HG03354 (cell line): Measurements from ENCODE around the gene C12orf60.
"Not testable (repeated sequence)": the region's sequence is repeated elsewhere in the genome, so short reads cannot be mapped to it uniquely, and the experiment has no call there.

Experiments
- ATAC-seq: cut with Tn5 transposase; IDR thresholded peaks from one replicate; pipeline ENCODE4 v1.9.1; 2021; ENCODE audit warnings: mild to moderate bottlenecking; ENCODE audit not compliant: unreplicated experiment, poor library complexity, severe bottlenecking

C12orf60 gene

DNA sequence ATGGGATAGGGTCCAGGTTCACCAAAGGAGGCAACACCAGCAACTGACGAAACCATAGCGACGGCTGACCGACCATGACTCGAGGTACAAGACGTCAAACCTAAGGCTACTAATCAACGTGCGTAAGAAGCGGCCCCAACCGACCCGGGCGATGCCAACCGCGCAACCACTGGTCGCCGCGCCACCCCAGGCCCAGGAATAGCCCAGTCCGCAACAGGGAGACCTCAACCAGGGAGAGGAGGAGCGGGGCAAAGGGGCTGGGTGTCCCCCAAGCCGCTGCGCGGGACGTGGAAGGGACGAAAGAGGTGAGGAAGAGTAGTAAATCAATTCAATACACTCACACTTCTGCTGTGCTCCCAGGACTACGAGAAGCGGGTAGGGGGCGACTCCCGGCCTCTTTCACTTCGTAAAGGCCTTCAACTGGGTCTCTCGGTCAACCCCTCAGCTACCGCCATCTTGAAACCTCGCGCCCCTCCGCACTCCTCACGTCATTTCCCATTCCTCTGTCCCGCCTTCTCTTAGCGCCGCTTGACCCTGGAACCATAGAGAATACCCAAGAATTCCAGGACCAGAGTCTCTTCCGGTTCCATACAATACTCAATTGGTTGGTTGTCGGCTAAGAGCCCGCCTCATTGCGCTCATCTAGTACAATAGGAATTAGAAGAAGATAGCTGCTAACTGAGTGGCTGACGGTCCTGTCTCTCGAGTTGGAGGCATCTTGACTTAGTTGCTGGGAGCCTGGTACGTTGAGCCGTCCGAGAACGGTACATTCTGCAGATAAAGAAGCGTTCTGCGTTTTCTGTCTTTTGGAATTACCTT, at the start of gene C12orf60, which contains the start of gene WBP11:
Gene C12orf60, plus strand, starts transcription at position 660 of the 819 bp plus-strand sequence. CDS start 19,266 bp downstream, outside the sequence.
Gene WBP11, minus strand, starts transcription at position 468 of the 819 bp plus-strand sequence. CDS start 2,095 bp downstream, outside the sequence.
- peak; percentile 100 for ATAC-seq

DNA sequence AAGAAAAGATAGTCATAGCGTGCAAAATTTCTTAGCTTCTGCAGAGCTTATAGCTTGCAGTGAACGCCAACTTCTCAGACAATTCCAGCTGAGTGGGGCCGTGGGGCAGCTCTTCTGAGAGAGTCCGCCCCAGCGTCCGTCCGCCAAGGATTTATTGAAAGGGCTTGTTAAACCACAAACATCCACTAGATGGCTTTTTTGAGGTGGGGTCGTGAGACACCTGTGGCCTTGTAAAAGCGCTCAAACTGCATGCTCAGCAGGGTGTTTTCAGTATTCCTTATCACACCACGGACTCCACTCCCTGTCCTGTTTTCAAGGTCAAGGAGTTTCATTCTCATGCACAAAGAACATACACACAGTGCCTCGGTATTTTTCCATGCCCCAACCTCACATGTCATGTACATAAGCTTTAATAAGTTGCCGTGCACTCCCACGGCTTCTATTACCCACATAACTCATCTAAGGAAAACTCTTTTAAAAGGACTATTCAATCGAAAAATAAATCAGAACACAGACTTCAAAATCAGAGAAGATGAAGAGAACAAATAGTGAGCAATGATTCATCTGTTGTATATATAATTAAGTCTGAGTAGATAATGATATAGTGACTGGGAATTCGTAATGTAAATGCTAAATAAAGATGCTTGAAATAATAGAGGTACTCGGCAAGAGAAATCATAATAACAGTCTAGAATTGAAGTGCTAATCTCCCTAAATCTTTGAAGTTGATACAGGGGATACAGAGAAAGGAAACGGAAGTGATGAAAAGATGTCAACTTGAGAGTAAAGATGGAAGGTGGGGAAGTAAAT, 46.9 kb upstream of the C12orf60 start:
- ATAC-seq, result no peak

GRCh38 chr12:14759711-14760280, 43.7 kb upstream of the C12orf60 start:
- not testable (repeated sequence) for ATAC-seq

GRCh38 chr12:14765398-14765797, 38.1 kb upstream of the C12orf60 start:
- no peak for ATAC-seq

DNA sequence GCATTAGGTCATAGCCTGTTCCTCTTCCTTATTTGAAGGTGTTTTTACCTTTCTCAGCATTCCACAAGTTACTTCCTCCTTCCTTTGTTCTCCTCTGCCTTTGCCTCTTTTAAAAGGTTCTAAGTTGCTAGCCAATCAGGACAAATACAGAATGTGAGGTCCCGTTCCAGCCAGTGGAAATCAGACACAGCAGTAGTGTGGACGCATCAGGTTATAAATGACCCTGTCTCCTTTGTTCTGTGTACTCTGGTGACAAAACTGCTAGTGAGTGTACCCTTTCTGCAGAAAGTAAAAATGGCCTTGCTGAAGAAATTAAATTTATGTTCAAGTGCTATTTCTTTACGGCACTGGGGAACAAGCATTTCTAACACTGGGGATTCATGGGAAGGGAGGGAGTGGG, 37.5 kb upstream of the C12orf60 start:
- ATAC-seq, result not testable (repeated sequence)

GRCh38 chr12:14766649-14767215, 36.7 kb upstream of the C12orf60 start:
- ATAC-seq, result no peak

GRCh38 chr12:14767617-14768016, 35.9 kb upstream of the C12orf60 start:
- no peak for ATAC-seq

DNA sequence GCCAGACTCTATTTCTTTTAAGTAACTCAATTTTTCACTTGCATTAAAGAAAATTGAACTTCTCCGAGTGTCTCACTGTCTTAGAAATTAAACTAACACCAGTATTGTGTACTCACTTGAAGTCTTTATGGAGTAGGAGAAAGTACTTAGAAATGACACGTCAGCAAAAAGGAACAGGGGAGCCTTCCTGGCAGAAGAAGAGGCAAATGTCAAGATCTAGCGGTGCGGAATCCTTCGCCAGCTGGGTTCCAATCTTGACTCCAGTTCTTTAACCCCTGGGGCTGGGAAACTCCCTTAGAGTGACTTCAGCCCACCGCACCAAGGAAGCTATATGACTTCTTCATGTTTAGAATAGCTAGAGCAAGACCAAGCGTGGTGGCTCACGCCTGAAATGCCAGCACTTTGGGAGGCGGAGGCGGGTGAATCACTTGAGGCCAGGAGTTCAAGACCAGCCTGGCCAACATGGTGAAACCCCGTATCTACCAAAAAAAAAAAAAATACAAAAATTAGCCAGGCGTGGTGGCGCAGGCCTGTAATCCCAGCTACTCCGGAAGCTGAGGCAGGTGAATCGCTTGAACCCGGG, 34.6 kb upstream of the C12orf60 start:
- ATAC-seq, result no peak

- peak; percentile 5 for ATAC-seq
Observed at GRCh38 chr12:14769466-14769968, 34.0 kb upstream of the C12orf60 start.

DNA sequence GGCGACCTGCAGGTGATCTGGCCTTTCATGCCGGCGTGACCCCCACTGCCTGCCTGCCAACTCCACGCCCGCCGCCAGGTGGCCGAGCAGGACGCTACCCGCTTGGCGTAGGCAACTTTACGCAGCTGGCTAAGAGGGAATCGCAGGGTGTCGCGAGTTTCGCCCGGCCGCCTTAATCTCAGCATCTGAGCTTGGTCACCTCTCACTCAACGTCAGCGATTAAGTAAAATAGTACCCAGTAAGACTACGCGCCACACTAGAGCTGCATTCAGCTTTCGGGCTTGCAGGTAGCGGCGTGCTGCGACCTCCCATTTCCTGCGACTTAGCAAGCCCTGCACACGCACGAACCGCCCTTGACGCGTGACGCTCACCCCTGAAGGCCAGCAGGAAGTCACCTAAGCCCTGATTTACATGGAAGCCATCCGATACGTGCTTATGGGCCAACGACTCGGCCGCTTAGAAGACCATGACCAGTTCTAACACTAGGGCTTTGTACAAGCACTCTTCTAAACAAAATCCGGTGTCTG, 33.4 kb upstream of the C12orf60 start:
- peak; percentile 48 for ATAC-seq

GRCh38 chr12:14770496-14771461, 32.7 kb upstream of the C12orf60 start:
- ATAC-seq, result peak; percentile 17

DNA sequence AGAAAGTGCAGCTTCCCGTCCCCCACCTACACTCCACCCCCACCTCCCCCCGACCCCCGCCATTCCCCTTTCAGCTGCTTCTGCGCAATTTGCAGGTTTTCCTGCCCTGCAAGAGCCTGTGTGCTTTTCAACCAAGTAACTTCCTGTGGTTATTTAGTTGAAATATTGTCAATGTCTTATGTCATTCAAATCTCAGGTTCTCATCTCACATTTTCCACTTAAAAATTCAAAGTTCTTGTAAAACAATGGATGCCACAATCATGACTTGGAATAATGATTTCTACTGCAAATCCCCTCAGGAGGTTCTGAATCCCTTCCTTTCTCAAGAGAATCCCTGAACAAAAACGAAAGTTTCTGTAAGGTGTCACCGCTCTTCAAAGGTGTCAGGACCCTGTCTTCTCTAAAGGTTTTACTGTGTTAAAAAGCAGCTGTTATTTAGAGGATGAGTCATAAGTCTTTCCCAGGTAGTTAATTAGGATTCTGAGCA, 31.8 kb upstream of the C12orf60 start:
- no peak for ATAC-seq

DNA sequence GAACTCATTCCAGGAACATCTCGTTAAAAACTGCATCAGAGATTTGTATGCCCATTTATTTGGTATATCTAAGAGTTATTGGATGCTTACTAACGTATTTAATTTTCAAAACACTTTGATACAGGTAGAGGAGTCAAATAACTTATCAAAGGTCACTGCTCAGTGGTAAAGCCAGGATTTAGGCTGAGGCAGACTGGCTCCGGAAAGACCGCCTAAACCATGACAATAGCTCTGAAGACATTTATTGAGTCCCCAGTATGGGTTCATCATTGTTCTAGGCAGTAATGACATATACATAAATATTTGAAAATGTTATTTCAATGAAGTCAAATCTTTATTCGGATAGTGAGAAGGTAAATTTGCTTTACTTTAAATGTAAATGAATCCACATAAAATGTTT, 30.5 kb upstream of the C12orf60 start:
- no peak for ATAC-seq

DNA sequence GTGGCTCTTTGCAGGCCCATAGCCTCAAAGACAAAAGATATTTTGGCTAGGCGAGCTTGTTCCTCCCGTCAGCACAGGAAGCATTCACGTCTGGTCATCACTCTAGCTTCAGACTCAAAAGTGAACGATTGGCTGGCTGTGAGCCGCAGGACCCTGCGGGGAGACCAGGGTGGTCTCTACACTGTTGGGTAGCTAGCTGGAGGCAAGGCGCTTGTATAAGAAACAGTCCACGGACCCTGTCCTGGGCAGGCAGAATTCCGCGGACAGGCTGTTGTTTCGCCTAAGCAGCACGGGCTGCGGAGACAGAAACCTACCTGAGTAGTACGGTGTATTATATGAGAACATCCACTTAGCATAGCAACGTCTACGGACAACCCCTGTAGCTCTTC, 29.8 kb upstream of the C12orf60 start:
- peak; percentile 23 for ATAC-seq

DNA sequence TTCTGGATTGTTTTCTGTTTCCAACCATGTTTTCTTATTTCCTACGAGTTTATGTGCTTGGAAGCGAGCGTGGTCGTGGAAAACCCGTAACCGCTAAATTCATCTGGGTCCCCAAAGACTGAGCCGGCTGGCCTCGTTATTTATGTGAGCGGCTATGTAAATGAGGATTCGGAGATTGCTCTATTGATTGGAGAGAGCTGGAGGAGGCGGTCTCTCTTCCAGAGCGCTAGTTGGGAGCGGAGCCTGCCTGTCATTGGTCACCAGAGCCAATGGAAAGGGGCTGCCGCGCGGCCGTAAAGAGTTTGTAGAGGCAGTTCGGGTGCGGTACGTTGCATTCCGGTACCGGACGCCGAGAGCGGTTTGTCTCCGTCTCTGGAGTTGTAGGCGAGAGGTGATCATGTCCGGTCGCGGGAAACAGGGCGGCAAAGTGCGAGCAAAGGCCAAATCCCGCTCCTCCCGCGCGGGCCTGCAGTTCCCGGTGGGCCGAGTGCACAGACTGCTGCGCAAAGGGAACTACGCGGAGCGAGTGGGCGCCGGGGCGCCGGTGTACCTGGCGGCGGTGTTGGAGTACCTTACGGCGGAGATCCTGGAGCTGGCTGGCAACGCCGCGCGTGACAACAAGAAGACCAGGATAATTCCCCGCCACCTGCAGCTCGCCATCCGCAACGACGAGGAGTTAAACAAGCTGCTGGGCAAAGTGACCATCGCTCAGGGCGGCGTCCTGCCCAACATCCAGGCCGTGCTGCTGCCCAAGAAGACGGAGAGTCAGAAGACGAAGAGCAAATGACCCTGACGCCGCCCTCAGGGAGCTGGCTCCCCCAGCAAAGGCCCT, 29.2 kb upstream of the C12orf60 start:
- ATAC-seq, result peak; percentile 64

- no peak for ATAC-seq
Observed at GRCh38 chr12:14774906-14775635, 28.4 kb upstream of the C12orf60 start.

- ATAC-seq, result no peak
Observed at GRCh38 chr12:14775636-14775980, 27.9 kb upstream of the C12orf60 start.
